Smooth muscle cell (in vitro differentiated cells): ENCODE data around the gene RIPOR2. TPM values are rescaled to one million over a fixed set of nuclear protein-coding genes. Genes with fewer than 3 reads are reported as not detected.

ENCODE experiments used
- DNase-seq: peaks from one replicate; lab custom pipeline; 2025; ENCODE audit not compliant: unreplicated experiment; lab: John Stamatoyannopoulos, UW
- H2AFZ ChIP-seq: fragments of 200-600 bp; sonication (generic); 2 replicates; pipeline ENCODE4 v1.6.0; 2016; ENCODE audit warnings: antibody characterized with exemption, low read depth, mild to moderate bottlenecking
- H3F3A ChIP-seq: fragments of 200-600 bp; sonication (generic); 2 replicates; pipeline ENCODE4 v1.6.0; 2017; ENCODE audit warnings: antibody characterized with exemption, low read depth
- H3K27ac ChIP-seq: fragments of 200-600 bp; sonication (generic); 2 replicates; pipeline ENCODE4 v1.5.1; 2016; ENCODE audit warnings: low read depth, mild to moderate bottlenecking
- H3K27me3 ChIP-seq: fragments of 200-600 bp; sonication (generic); 2 replicates; pipeline ENCODE4 v1.6.1; 2016; ENCODE audit warnings: low read depth, mild to moderate bottlenecking
- H3K36me3 ChIP-seq: fragments of 200-600 bp; sonication (generic); 2 replicates; pipeline ENCODE4 v1.5.1; 2016; ENCODE audit warnings: low read depth
- H3K4me1 ChIP-seq: fragments of 200-600 bp; sonication (generic); 2 replicates; pipeline ENCODE4 v1.5.1; 2016; ENCODE audit warnings: low read depth
- H3K4me2 ChIP-seq: fragments of 200-600 bp; sonication (generic); 2 replicates; pipeline ENCODE4 v1.6.0; 2016; ENCODE audit warnings: mild to moderate bottlenecking
- H3K4me3 ChIP-seq: fragments of 200-600 bp; sonication (generic); 2 replicates; pipeline ENCODE4 v1.5.1; 2016; ENCODE audit warnings: mild to moderate bottlenecking
- H3K79me2 ChIP-seq: fragments of 200-600 bp; sonication (generic); 2 replicates; pipeline ENCODE4 v1.6.0; 2016; ENCODE audit warnings: low read depth, mild to moderate bottlenecking
- H3K9ac ChIP-seq: fragments of 200-600 bp; sonication (generic); 2 replicates; pipeline ENCODE4 v1.6.0; 2016; ENCODE audit warnings: low read depth
- H3K9me3 ChIP-seq: fragments of 200-600 bp; sonication (generic); replicated peaks from 2 replicates; pipeline ENCODE4 v1.5.1; 2016; ENCODE audit warnings: low read depth
- H4K20me1 ChIP-seq: fragments of 200-600 bp; sonication (generic); 2 replicates; pipeline ENCODE4 v1.6.0; 2016; ENCODE audit warnings: low read depth
- CTCF ChIP-seq: fragments of 200-600 bp; sonication (generic); IDR thresholded peaks from 2 replicates; pipeline ENCODE4 v1.5.1; 2017; ENCODE audit warnings: borderline replicate concordance, mild to moderate bottlenecking, antibody characterized with exemption; ENCODE audit not compliant: insufficient read depth, poor library complexity, severe bottlenecking
- WGBS: methylation state at CpG from one replicate; pipeline ENCODE4 v1.1.7; 2016; ENCODE audit warnings: low lambda C conversion rate; 5-methylcytosine and 5-hydroxymethylcytosine counted together
- polyA plus RNA-seq: library from polyadenylated mRNA; unstranded; fragments of >200 nt; fragmentation: Nextera tagmentation; extraction: Ambion mirVana; gene quantifications from 2 replicates; pipeline ENCODE4 v1.2.1, GENCODE V29; 2016
- total RNA-seq: library from RNA; depleted of rRNA; stranded (reverse); fragments of >200 nt; gene quantifications from 2 replicates; pipeline ENCODE4 v1.2.3, GENCODE V29; 2014

Gene RIPOR2
- total and polyA plus RNA-seq, 2 experiments from 2014 or later, result 2.3 to 5.6 TPM

DNA sequence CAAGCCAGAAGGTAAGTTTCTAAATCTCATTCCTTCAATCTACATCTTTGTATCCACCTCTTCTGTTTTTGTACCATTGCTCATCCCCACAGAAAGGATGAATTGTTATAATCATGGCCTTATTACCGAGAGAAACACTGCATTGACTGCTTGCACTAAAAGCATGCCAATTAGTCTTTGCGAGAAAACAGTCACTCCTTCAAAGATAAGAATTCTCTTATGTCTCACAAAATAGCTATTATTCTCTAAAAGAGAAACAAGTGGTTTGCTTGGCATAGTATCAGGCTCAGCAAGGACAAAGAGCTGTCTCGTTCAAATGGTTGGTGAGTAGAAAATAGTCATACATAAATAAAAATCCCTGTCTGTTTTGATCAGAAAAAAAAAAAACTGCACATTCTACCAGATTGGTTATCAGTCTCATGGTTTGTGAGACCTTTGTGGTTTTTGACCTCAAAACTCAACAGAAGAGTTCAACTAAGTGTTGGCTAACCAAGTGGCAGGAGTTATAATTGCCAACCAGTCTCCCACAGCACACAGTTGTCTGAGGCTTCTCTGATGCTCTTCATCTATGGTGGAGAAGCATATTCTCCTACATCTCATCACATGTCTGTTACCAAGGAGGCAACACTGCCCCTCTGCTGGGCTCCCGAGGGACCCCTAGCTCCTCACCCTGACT is 101.9 kb downstream of the RIPOR2 start:
- H3K36me3 ChIP-seq, result no peaks in the 10 kb centered on the region
- no peaks in the 10 kb centered on the region for H3F3A ChIP-seq
- no peak for TF ChIP-seq CTCF
- H3K4me2 ChIP-seq, result no peak overlapping the region
- no peak overlapping the region for H3K4me3 ChIP-seq
- 84% methylated on average over 4 of the region's 4 CpGs for WGBS
- no peak for DNase-seq
- no peaks in the 10 kb centered on the region for H3K27me3 ChIP-seq
- H3K4me1 ChIP-seq, result no peaks in the 10 kb centered on the region
- H3K9ac ChIP-seq, result no peak overlapping the region
- no peaks in the 10 kb centered on the region for H4K20me1 ChIP-seq
- H3K9me3 ChIP-seq, result no peaks in the 10 kb centered on the region
- H2AFZ ChIP-seq, result no peak overlapping the region
- no peak overlapping the region for H3K27ac ChIP-seq
- H3K79me2 ChIP-seq, result no peaks in the 10 kb centered on the region

GRCh38 chr6:24832794-24833193 is 103.0 kb downstream of the RIPOR2 start:
- Histone ChIP-seq H3K9me3 (no peaks in the 10 kb centered on the region), H3K27ac (no peak overlapping the region), H4K20me1 (no peaks in the 10 kb centered on the region), H3K4me3 (no peak overlapping the region), H3K9ac (no peak overlapping the region), H2AFZ (no peak overlapping the region), H3K36me3 (no peaks in the 10 kb centered on the region), H3F3A (no peaks in the 10 kb centered on the region), H3K4me2 (no peak overlapping the region), H3K79me2 (no peaks in the 10 kb centered on the region), H3K27me3 (no peaks in the 10 kb centered on the region), H3K4me1 (no peaks in the 10 kb centered on the region)
- DNase-seq, result no peak
- 89% methylated on average over 1 of the region's 1 CpG for WGBS
- TF ChIP-seq CTCF, result no peak

- no peak for TF ChIP-seq CTCF
- H3K4me2 ChIP-seq, result no peak overlapping the region
- H3K27me3 ChIP-seq, result no peaks in the 10 kb centered on the region
- H3K36me3 ChIP-seq, result no peaks in the 10 kb centered on the region
- no peaks in the 10 kb centered on the region for H3F3A ChIP-seq
- no peak overlapping the region for H3K9ac ChIP-seq
- H3K9me3 ChIP-seq, result no peaks in the 10 kb centered on the region
- no peak overlapping the region for H3K27ac ChIP-seq
- H3K79me2 ChIP-seq, result no peaks in the 10 kb centered on the region
- no peaks in the 10 kb centered on the region for H4K20me1 ChIP-seq
- H3K4me1 ChIP-seq, result no peaks in the 10 kb centered on the region
- DNase-seq, result no peak
- no peak overlapping the region for H2AFZ ChIP-seq
- WGBS, result 87% methylated on average over 10 of the region's 10 CpGs
- H3K4me3 ChIP-seq, result no peak overlapping the region
Observed at GRCh38 chr6:24831771-24832716, 103.7 kb downstream of the RIPOR2 start.
